Tibial nerve (tissue), 4 donors: ENCODE results near the gene RPL3. TPM values are rescaled to one million over a fixed set of nuclear protein-coding genes. Genes with fewer than 3 reads are reported as not detected.
A peak's percentile ranks its signal among the peaks of the same experiment; 100 is the strongest.
"Not testable (repeated sequence)": the region's sequence is repeated elsewhere in the genome, so short reads cannot be mapped to it uniquely, and the experiment has no call there.

Experiments
- DNase-seq, 2 donors: peaks; one replicate each; pipeline ENCODE4 v3.0.0-alpha.2; 2019; ENCODE audit warnings: low spot score in 2 of 2
- H3K27ac ChIP-seq, 4 donors: fragments of 200-600 bp; sonication (generic) in 3 of 4; one replicate each; pipeline ENCODE4 v1.5.1; 2017 to 2019; ENCODE audit warnings: mild to moderate bottlenecking in 1 of 4
- H3K27me3 ChIP-seq, 2 donors: fragments of 200-600 bp; sonication (generic) in 1 of 2; one replicate each; pipeline versions ENCODE4 v1.5.1 to v1.6.0; 2017 to 2019
- H3K36me3 ChIP-seq, 3 donors: fragments of 200-600 bp; sonication (generic); one replicate each; pipeline ENCODE4 v1.5.1; 2018 to 2019
- H3K4me1 ChIP-seq, 4 donors: fragments of 200-600 bp; sonication (generic) in 3 of 4; one replicate each; pipeline ENCODE4 v1.5.1; 2017 to 2019
- H3K4me3 ChIP-seq, 4 donors: fragments of 200-600 bp; sonication (generic) in 3 of 4; one replicate each; pipeline ENCODE4 v1.5.1; 2017 to 2019; ENCODE audit warnings: mild to moderate bottlenecking in 1 of 4, moderate library complexity in 1 of 4
- H3K9me3 ChIP-seq, 4 donors: fragments of 200-600 bp; sonication (generic) in 3 of 4; one replicate each; pipeline ENCODE4 v1.5.1; 2017 to 2019
- CTCF ChIP-seq, 5 experiments: fragments of 200-600 bp in 3 of 5; fragments of 450-650 bp in 2 of 5; sonication (generic) in 3 of 5; IDR thresholded peaks; one replicate each; pipeline ENCODE4 v1.5.1; 2016 to 2019; ENCODE audit warnings: antibody characterized with exemption in 5 of 5, mild to moderate bottlenecking in 3 of 5, moderate library complexity in 2 of 5
- EP300 ChIP-seq, 2 donors: sonication (generic); formaldehyde crosslinking; IDR thresholded peaks; one replicate each; pipeline ENCODE4 v1.6.1; 2017; ENCODE audit warnings: antibody characterized with exemption in 2 of 2, mild to moderate bottlenecking in 1 of 2
- POLR2A ChIP-seq, 2 donors: fragments of 450-650 bp; IDR thresholded peaks; one replicate each; pipeline ENCODE4 v1.6.1; 2017; ENCODE audit warnings: antibody characterized with exemption in 2 of 2, mild to moderate bottlenecking in 2 of 2, moderate library complexity in 2 of 2
- WGBS, 2 donors: methylation state at CpG; one replicate each; pipeline ENCODE4 v1.1.5; 2018; 5-methylcytosine and 5-hydroxymethylcytosine counted together
- total RNA-seq, 4 donors: library from RNA; depleted of rRNA; stranded (reverse); fragments of >200 nt; gene quantifications; one replicate each; pipeline ENCODE4 v1.1.0, GENCODE V29; 2016

RPL3 gene
- total RNA-seq, 4 donors from 2014 or later = 1,869 to 2,331 (median 1,970) TPM

DNA sequence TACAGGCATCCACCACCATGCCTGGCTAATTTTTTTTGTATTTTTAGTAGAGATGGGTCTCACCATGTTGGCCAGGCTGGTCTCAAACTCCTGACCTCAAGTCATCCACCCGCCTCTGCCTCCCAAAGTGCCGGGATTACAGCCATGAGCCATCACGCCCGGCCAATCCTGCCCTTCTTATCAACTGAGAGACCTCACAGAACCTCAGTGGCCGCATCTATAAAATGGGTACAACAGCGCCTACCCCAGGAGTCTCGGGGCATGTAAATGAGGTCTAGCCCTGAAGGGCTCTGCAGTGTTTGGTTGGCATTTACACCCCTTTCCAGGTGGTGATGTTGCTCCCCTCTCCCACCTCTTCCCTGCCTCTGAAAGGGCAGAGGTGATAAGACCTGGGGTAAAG lies 42.1 kb upstream of the RPL3 start:
- peaks cover 0 to 21% (median 0%) of the 10 kb centered on the region in 3 donors for H3K36me3 ChIP-seq
- no peak overlapping the region for H3K4me3 ChIP-seq

GRCh38 chr22:39360674-39361413 lies 41.4 kb upstream of the RPL3 start:
- TF ChIP-seq CTCF (IDR thresholded peaks at IDR 0.05) (no peak), POLR2A (IDR thresholded peaks at IDR 0.05) (no peak), EP300 (IDR thresholded peaks at IDR 0.05) (no peak)
- Histone ChIP-seq H3K9me3 (no peaks in the 10 kb centered on the region), H3K36me3 (peaks cover 0 to 16% (median 0%) of the 10 kb centered on the region in 3 donors), H3K27ac (no peak overlapping the region), H3K27me3 (no peaks in the 10 kb centered on the region), H3K4me1 (peaks cover 0 to 52% (median 17%) of the 10 kb centered on the region in 4 donors), H3K4me3 (no peak overlapping the region)
- DNase-seq = no peak
- 75 to 87% methylated on average over 14 of the region's 14 CpGs for WGBS, 2 donors

More for the DNA sequence above, 42.1 kb upstream of the RPL3 start:
- 91 to 96% methylated on average over 7 of the region's 7 CpGs for WGBS, 2 donors
- peak overlapping the region in 1 of 4 donors; percentile 77 for H3K27ac ChIP-seq
- no peaks in the 10 kb centered on the region for H3K9me3 ChIP-seq
- H3K27me3 ChIP-seq = no peaks in the 10 kb centered on the region
- DNase-seq = no peak
- peaks cover 0 to 50% (median 17%) of the 10 kb centered on the region in 4 donors for H3K4me1 ChIP-seq
- TF ChIP-seq POLR2A (IDR thresholded peaks at IDR 0.05) (no peak), EP300 (IDR thresholded peaks at IDR 0.05) (no peak), CTCF (IDR thresholded peaks at IDR 0.05) (no peak)

DNA sequence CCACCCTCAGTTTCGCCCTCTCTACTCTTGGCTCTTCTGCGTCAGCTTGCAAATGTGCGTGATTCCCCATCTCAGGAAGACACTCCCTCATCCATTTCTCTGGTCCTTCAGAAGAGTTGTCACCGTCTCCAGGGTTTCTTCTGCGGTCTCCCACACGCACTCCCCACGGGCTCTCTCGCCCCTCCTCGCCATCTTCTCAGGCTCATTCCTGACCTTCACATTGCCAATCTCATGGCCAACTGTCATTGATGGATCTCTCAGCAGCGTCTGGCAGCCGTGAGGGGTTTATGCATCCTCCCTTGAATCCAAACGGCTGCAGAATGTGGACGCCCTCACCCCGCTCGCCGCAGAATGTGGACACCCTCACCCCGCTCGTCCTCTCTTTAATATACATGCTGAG lies 40.8 kb upstream of the RPL3 start:
- 82% methylated on average over 18 of the region's 18 CpGs for WGBS, 2 donors
- H3K4me1 ChIP-seq = peaks cover 0 to 49% (median 17%) of the 10 kb centered on the region in 4 donors

DNA sequence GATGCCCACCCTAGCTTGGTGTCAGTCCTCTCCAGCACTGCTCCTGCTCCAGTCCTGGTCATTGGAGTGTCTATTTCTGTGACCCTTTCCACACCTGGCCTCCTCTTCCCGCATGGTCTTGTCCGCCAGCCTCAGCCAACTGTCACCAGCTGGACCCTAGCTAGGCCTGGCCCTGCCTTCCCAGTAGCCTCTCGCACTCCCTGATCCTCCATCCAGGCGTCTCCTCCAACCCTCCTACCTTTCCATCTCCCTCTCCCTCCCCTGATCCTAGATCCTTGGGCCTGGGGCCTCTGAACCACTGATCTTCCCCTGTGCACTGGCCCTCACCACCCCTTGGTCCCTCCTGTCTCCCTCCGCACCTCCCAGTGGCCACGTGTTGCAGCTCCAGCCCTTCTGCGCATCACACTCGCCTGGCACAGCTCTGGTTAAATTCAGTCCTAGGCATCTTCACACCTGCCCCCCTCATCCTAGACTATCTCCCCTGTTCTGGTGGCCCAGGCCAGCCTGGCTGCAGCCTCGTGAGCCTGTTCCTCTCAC lies 40.3 kb upstream of the RPL3 start:
- TF ChIP-seq EP300 (IDR thresholded peaks at IDR 0.05) = no peak
- no peak for TF ChIP-seq CTCF (IDR thresholded peaks at IDR 0.05)
- no peak for TF ChIP-seq POLR2A (IDR thresholded peaks at IDR 0.05)
- peaks cover 0 to 44% (median 15%) of the 10 kb centered on the region in 4 donors for H3K4me1 ChIP-seq
- H3K9me3 ChIP-seq = no peaks in the 10 kb centered on the region
- peaks cover 0 to 16% (median 0%) of the 10 kb centered on the region in 3 donors for H3K36me3 ChIP-seq
- no peak for DNase-seq
- no peak overlapping the region for H3K27ac ChIP-seq
- H3K4me3 ChIP-seq = no peak overlapping the region
- H3K27me3 ChIP-seq = no peaks in the 10 kb centered on the region
- WGBS, 2 donors = 81 to 86% methylated on average over 9 of the region's 9 CpGs

More for the DNA sequence above, 40.8 kb upstream of the RPL3 start:
- no peak for DNase-seq
- Histone ChIP-seq H3K36me3 (peaks cover 0 to 16% (median 0%) of the 10 kb centered on the region in 3 donors), H3K27me3 (no peaks in the 10 kb centered on the region), H3K27ac (no peak overlapping the region), H3K4me3 (no peak overlapping the region), H3K9me3 (no peaks in the 10 kb centered on the region)
- TF ChIP-seq CTCF (IDR thresholded peaks at IDR 0.05) (no peak), POLR2A (IDR thresholded peaks at IDR 0.05) (no peak), EP300 (IDR thresholded peaks at IDR 0.05) (no peak)

- 89 to 90% methylated on average over 14 to 16 of the region's 17 CpGs for WGBS, 2 donors
- not testable (repeated sequence) for H3K27me3 ChIP-seq, H3K9me3 ChIP-seq, DNase-seq, H3K27ac ChIP-seq, H3K4me3 ChIP-seq
- peaks cover 0 to 28% (median 1%) of the 10 kb centered on the region in 4 donors for H3K4me1 ChIP-seq
- peaks cover 0 to 16% (median 0%) of the 10 kb centered on the region in 3 donors for H3K36me3 ChIP-seq
Measured at GRCh38 chr22:39358197-39358596, 38.8 kb upstream of the RPL3 start.

DNA sequence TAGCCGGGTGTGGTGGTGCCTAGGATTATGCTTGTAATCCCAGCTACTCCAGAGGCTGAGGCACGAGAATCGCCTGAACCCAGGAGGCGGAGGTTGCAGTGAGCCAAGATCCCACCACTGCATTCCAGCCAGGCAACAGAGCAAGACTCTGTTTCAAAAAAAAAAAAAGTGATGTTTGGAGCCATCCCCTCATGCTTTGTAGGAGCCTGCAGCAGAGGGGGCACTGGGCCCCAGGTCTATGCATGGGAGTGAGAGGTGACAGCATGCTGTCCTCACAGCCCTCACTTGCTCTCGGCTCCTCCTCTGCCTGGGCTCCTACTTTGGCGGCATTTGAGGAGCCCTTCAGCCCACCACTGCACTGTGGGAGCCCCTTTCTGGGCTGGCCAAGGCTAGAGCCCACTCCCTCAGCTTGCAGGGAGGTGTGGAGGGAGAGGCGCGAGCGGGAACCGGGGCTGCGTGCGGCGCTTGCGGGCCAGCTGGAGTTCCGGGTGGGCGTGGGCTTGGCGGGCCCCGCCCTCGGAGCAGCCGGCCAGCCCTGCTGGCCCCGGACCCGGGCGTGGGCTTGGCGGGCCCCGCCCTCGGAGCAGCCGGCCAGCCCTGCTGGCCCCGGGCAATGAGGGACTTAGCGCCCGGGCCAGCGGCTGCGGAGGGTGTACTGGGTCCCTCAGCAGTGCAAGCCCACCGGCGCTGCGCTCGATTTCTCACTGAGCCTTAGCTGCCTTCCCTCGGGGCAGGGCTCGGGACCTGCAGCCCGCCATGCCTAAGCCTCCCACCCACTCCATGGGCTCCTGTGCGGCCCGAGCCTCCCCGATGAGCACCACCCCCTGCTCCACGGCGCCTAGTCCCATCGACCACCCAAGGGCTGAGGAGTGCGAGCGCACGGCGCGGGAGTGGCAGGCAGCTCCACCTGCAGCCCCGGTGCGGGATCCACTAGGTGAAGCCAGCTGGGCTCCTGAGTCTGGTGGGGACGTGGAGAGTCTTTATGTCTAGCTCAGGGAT lies 38.0 kb upstream of the RPL3 start:
- not testable (repeated sequence) for H3K9me3 ChIP-seq, DNase-seq, H3K27me3 ChIP-seq, H3K4me3 ChIP-seq
- WGBS, 2 donors = 67 to 89% methylated on average over 13 to 25 of the region's 53 CpGs
- Histone ChIP-seq H3K27ac (peak overlapping the region in 1 of 4 donors; percentile 27), H3K36me3 (peaks cover 0 to 16% (median 0%) of the 10 kb centered on the region in 3 donors), H3K4me1 (peaks cover 0 to 22% (median 0%) of the 10 kb centered on the region in 4 donors)
